ENCODE results near the gene PDZRN3.

PDZRN3 gene

GRCh38 chr3:73558727-73559075 is 66.0 kb downstream of the PDZRN3 start:
- DNase-seq (ENCODE audit: low spot score): no peak
- TF ChIP-seq CTCF (IDR thresholded peaks at IDR 0.05; ENCODE audit: extremely low read depth, insufficient read depth, missing control alignments): no peak
- in situ Hi-C loops (cut with MboI; ENCODE audit: low pct_unique_long_range_greater_than_20kb, low sequenced_read_pairs, unreplicated experiment): no loop called here

GRCh38 chr3:73557986-73558726 is 66.6 kb downstream of the PDZRN3 start:
- in situ Hi-C loops (cut with MboI; ENCODE audit: low pct_unique_long_range_greater_than_20kb, low sequenced_read_pairs, unreplicated experiment): no loop called here
- TF ChIP-seq CTCF (IDR thresholded peaks at IDR 0.05; ENCODE audit: extremely low read depth, insufficient read depth, missing control alignments): no peak
- DNase-seq (ENCODE audit: low spot score): no peak

GRCh38 chr3:73556520-73557372 is 68.0 kb downstream of the PDZRN3 start:
- no peak for TF ChIP-seq CTCF (IDR thresholded peaks at IDR 0.05; ENCODE audit: extremely low read depth, insufficient read depth, missing control alignments)
- DNase-seq (ENCODE audit: low spot score): no peak
- in situ Hi-C loops (cut with MboI; ENCODE audit: low pct_unique_long_range_greater_than_20kb, low sequenced_read_pairs, unreplicated experiment): no loop called here

GRCh38 chr3:73555076-73555475 is 69.7 kb downstream of the PDZRN3 start:
- DNase-seq (ENCODE audit: low spot score): no peak
- no peak for TF ChIP-seq CTCF (IDR thresholded peaks at IDR 0.05; ENCODE audit: extremely low read depth, insufficient read depth, missing control alignments)
- in situ Hi-C loops (cut with MboI; ENCODE audit: low pct_unique_long_range_greater_than_20kb, low sequenced_read_pairs, unreplicated experiment): no loop called here

GRCh38 chr3:73552700-73553099 is 72.0 kb downstream of the PDZRN3 start:
- in situ Hi-C loops (cut with MboI; ENCODE audit: low pct_unique_long_range_greater_than_20kb, low sequenced_read_pairs, unreplicated experiment): no loop called here
- DNase-seq (ENCODE audit: low spot score): no peak
- no peak for TF ChIP-seq CTCF (IDR thresholded peaks at IDR 0.05; ENCODE audit: extremely low read depth, insufficient read depth, missing control alignments)

GRCh38 chr3:73550032-73550431 is 74.7 kb downstream of the PDZRN3 start:
- no peak for DNase-seq (ENCODE audit: low spot score)
- in situ Hi-C loops (cut with MboI; ENCODE audit: low pct_unique_long_range_greater_than_20kb, low sequenced_read_pairs, unreplicated experiment): no loop called here

More at GRCh38 chr3:73550032-73550431, 74.7 kb downstream of the PDZRN3 start:
- no peak for TF ChIP-seq CTCF (IDR thresholded peaks at IDR 0.05; ENCODE audit: extremely low read depth, insufficient read depth, missing control alignments)
